K562 (cell line): Measurements from ENCODE around the gene RBAK.

Experiments
- CREB3 ChIP-seq: fragments of 450-650 bp; conservative IDR thresholded peaks from 2 replicates; pipeline ENCODE4 v1.6.1; 2016; ENCODE audit warnings: missing genetic modification characterization, low read depth, mild to moderate bottlenecking, missing compliant biosample characterization, moderate library complexity
- KDM1A ChIP-seq, 2 experiments: fragments of 450-650 bp; IDR thresholded peaks; 2 replicates each; pipeline ENCODE4 v1.6.1; 2016; ENCODE audit warnings: mild to moderate bottlenecking in 2 of 2
- RAD21 ChIP-seq, 2 experiments: fragments of 250-450 bp in 1 of 2; fragments of 450-650 bp in 1 of 2; sonication (Bioruptor Pico) in 1 of 2; formaldehyde crosslinking in 1 of 2; IDR thresholded peaks in 1 of 2; conservative IDR thresholded peaks in 1 of 2; 2 replicates each; pipeline versions ENCODE4 v1.4.0 to v1.8.0; 2020 to 2022; ENCODE audit warnings: mild to moderate bottlenecking in 2 of 2, moderate library complexity in 1 of 2

DNA sequence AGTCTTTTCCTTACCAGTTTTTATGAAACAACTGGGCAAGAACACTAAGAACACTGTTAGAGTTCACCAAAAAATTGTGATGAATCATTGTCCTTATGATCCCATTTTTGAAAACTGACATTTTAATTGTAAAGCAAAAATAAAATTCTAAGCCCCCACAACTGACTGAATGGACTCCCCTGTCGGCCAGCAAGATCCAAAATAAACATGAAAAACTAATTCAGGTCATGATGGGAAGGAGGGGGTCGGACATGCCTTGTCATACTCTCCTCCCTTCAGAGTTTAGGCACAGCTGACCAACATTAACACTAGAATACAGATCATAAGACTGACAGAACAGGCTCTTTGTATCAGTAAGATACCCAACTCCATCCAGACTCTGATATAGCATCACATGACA lies 2.0 kb upstream of the RBAK start:
- TF ChIP-seq RAD21 (CRISPR knock-in tag; conservative IDR thresholded peaks at IDR 0.05 in 1 of 2, IDR thresholded peaks at IDR 0.05 in 1 of 2) (no peak), KDM1A (IDR thresholded peaks at IDR 0.05) (no peak), CREB3 (tag) (no peak)
